Cardiac muscle cell (in vitro differentiated cells and primary cell): ENCODE data around the gene ADAMTS2. TPM values are rescaled to one million over a fixed set of nuclear protein-coding genes. Genes with fewer than 3 reads are reported as not detected.

Experiments
- DNase-seq, 2 donors: peaks; one replicate each; pipeline versions ENCODE4 v3.0.0 to v3.0.0-alpha.2; 2010 to 2017; ENCODE audit warnings: low read depth in 1 of 2, low spot score in 1 of 2
- H3K27ac ChIP-seq: fragments of 200-600 bp; sonication (generic); 2 replicates; pipeline ENCODE4 v1.5.1; 2016
- H3K27me3 ChIP-seq: fragments of 200-600 bp; sonication (generic); 2 replicates; pipeline ENCODE4 v1.6.0; 2016; ENCODE audit warnings: control low read depth
- H3K36me3 ChIP-seq: fragments of 200-600 bp; sonication (generic); 2 replicates; pipeline ENCODE4 v1.5.1; 2016; ENCODE audit warnings: control low read depth
- H3K4me1 ChIP-seq: fragments of 200-600 bp; sonication (generic); 2 replicates; pipeline ENCODE4 v1.8.1; 2017; ENCODE audit warnings: low read depth, mild to moderate bottlenecking, mixed run types
- H3K4me3 ChIP-seq: fragments of 200-600 bp; sonication (generic); 2 replicates; pipeline ENCODE4 v1.5.1; 2016; ENCODE audit warnings: mild to moderate bottlenecking
- H3K9me3 ChIP-seq: fragments of 200-600 bp; sonication (generic); 2 replicates; pipeline ENCODE4 v1.5.1; 2017; ENCODE audit warnings: low read depth, mild to moderate bottlenecking, control low read depth
- CTCF ChIP-seq: IDR thresholded peaks from 2 replicates; pipeline ENCODE4 v1.5.1; 2012; ENCODE audit warnings: low read depth, mild to moderate bottlenecking, low read length
- polyA plus RNA-seq: library from polyadenylated mRNA; unstranded; fragments of >200 nt; fragmentation: Nextera tagmentation; extraction: Ambion mirVana; gene quantifications from 2 replicates; pipeline ENCODE4 v1.2.1, GENCODE V29; 2016
- total RNA-seq: library from RNA; depleted of rRNA; stranded (reverse); fragments of >200 nt; gene quantifications from 2 replicates; pipeline ENCODE4 v1.2.3, GENCODE V29; 2016

The ADAMTS2 gene
- total and polyA plus RNA-seq, 2 experiments from 2014 or later = 3.1 to 8.8 TPM

GRCh38 chr5:179264053-179264782, 81.0 kb downstream of the ADAMTS2 start:
- no peak for TF ChIP-seq CTCF
- DNase-seq = no peak
- H3K36me3 ChIP-seq = no peaks in the 10 kb centered on the region
- H3K27ac ChIP-seq = no peak overlapping the region
- no peak overlapping the region for H3K4me3 ChIP-seq
- no peaks in the 10 kb centered on the region for H3K4me1 ChIP-seq
- no peaks in the 10 kb centered on the region for H3K27me3 ChIP-seq
- no peaks in the 10 kb centered on the region for H3K9me3 ChIP-seq

DNA sequence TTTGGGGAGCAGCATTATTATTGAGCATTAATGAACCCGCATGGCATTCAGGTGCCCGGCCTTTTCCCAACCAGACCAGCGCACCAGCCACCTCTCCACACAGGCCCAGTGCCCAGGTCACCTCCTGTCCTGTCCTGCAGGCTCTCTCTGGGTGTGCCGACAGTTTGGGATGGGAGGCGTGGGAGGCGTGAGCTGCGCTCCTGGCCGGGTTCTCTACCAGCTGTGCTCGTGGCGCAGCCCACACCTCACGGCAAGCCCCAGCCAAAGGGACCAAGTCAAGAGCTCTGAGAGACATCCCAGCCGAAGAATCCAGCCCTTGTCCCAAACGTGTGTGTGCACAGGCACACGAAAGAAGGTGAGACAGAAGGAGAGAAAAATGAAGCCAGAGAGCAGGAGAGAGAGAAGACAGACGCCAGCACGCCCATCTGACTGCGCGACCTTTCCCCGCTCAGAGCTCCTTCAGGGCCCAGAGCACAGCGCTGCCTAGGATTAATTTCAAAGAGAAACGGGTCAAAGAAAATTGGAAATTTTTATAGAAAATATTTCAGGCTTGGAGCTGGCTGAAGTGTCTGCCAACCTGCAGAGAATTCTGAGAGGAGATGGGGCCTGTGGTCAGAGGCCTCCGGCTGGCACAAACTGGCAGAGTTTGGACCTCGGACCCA, 81.7 kb downstream of the ADAMTS2 start:
- Histone ChIP-seq H3K27ac (no peak overlapping the region), H3K4me3 (no peak overlapping the region), H3K36me3 (no peaks in the 10 kb centered on the region), H3K27me3 (no peaks in the 10 kb centered on the region), H3K4me1 (no peaks in the 10 kb centered on the region), H3K9me3 (no peaks in the 10 kb centered on the region)
- DNase-seq = no peak
- TF ChIP-seq CTCF = no peak

GRCh38 chr5:179262126-179262920, 82.9 kb downstream of the ADAMTS2 start:
- DNase-seq = no peak
- no peaks in the 10 kb centered on the region for H3K4me1 ChIP-seq

GRCh38 chr5:179261301-179262125, 83.7 kb downstream of the ADAMTS2 start:
- Histone ChIP-seq H3K4me3 (no peak overlapping the region), H3K4me1 (no peaks in the 10 kb centered on the region), H3K27ac (no peak overlapping the region), H3K27me3 (no peaks in the 10 kb centered on the region), H3K36me3 (no peaks in the 10 kb centered on the region), H3K9me3 (no peaks in the 10 kb centered on the region)
- DNase-seq = peak; percentile 49 to 80
- peak; percentile 32 for TF ChIP-seq CTCF

More at GRCh38 chr5:179262126-179262920, 82.9 kb downstream of the ADAMTS2 start:
- Histone ChIP-seq H3K27me3 (no peaks in the 10 kb centered on the region), H3K36me3 (no peaks in the 10 kb centered on the region), H3K9me3 (no peaks in the 10 kb centered on the region), H3K4me3 (no peak overlapping the region), H3K27ac (no peak overlapping the region)
- TF ChIP-seq CTCF = no peak
